ENCODE data around the gene FOXN1. TPM values are rescaled to one million over a fixed set of nuclear protein-coding genes. Genes with fewer than 3 reads are reported as not detected.

The FOXN1 gene
- total and polyA plus RNA-seq, 2 of the 13 experiments (the other 11 are each of a cell fraction or from before 2014, with no cell fraction given): 0.01 TPM; not detected in 1

GRCh38 chr17:28499364-28499664 lies 6.8 kb upstream of the FOXN1 start:
- no peak for DNase-seq (ENCODE audit: low spot score)
- no peak for ATAC-seq
- no peak for FAIRE-seq
- ChIA-PET POLR2A (no interaction called here), CTCF (ENCODE audit: low intra/inter-chr PET ratio, low total read pairs) (no interaction called here)
- H3K79me2 ChIP-seq (ENCODE audit: insufficient read depth, low read length): no peaks in the 10 kb centered on the region
- intact Hi-C loops (cut with micrococcal nuclease; ENCODE audit: unreplicated experiment) (no loop called here), in situ Hi-C loops (cut with HindIII; ENCODE audit: extremely low pct_ligation_motif_present, low pct_unique_long_range_greater_than_20kb) (loop anchor here (5.0 kb wide), 1 partner anchor 33 kb away; no protein-coding TSS in a partner anchor)
- no peak overlapping the region for H3K4me2 ChIP-seq (ENCODE audit: low read depth, low read length)
- BruUV-seq (replicated peaks): no TSS peak
- no peaks in the 10 kb centered on the region for H3K36me3 ChIP-seq (replicated peaks in 1 of 2; ENCODE audit: control insufficient read depth in 1 of 2, insufficient read depth in 2 of 2, low read length in 2 of 2)
- no peak overlapping the region for H3K4me3 ChIP-seq (replicated peaks in 1 of 3; ENCODE audit: insufficient read depth in 1 of 3, low read depth in 2 of 3, low read length in 3 of 3)
- H3K9me3 ChIP-seq (ENCODE audit: low read length): no peaks in the 10 kb centered on the region
- WGBS (ENCODE audit: low lambda C conversion rate): no CpG with 5 or more reads among the region's 9 CpGs
- H3K9ac ChIP-seq (ENCODE audit: insufficient read depth, low read depth, low read length): no peak overlapping the region
- H3K27me3 ChIP-seq (ENCODE audit: control insufficient read depth in 1 of 2, insufficient read depth in 2 of 2, low read length in 2 of 2): peaks cover 1 to 16% of the 10 kb centered on the region in 2 experiments; a peak in 3 of 5 replicates
- no peak overlapping the region for H3K27ac ChIP-seq (ENCODE audit: extremely low read length, insufficient read depth, low read length)
- no peaks in the 10 kb centered on the region for H4K20me1 ChIP-seq (ENCODE audit: insufficient read depth, low read length)
- H3K4me1 ChIP-seq (ENCODE audit: insufficient read depth, low read length): no peaks in the 10 kb centered on the region
- no peak overlapping the region for H2AFZ ChIP-seq (ENCODE audit: low read length)
- TF ChIP-seq FOSL2 (CRISPR knock-in tag; IDR thresholded peaks at IDR 0.05) (no peak), ZNF772 (CRISPR knock-in tag; IDR thresholded peaks at IDR 0.05) (no peak), DNMT3B (CRISPR knock-in tag; conservative IDR thresholded peaks at IDR 0.05) (no peak), ZNF296 (CRISPR knock-in tag; conservative IDR thresholded peaks at IDR 0.05) (no peak), ZIK1 (CRISPR knock-in tag; IDR thresholded peaks at IDR 0.05; ENCODE audit: borderline replicate concordance, low read depth) (no peak), EZH2 (conservative IDR thresholded peaks at IDR 0.05; ENCODE audit: low read depth, low read length) (no peak), PRDM4 (CRISPR knock-in tag; IDR thresholded peaks at IDR 0.05; ENCODE audit: borderline replicate concordance) (no peak), ZFP37 (CRISPR knock-in tag; IDR thresholded peaks at IDR 0.05; ENCODE audit: borderline replicate concordance) (no peak), SATB2 (CRISPR knock-in tag; IDR thresholded peaks at IDR 0.05) (no peak), HOXA5 (CRISPR knock-in tag; IDR thresholded peaks at IDR 0.05) (no peak), MYC (CRISPR knock-in tag; IDR thresholded peaks at IDR 0.05; ENCODE audit: borderline replicate concordance) (no peak), ZBTB7B (CRISPR knock-in tag; IDR thresholded peaks at IDR 0.05) (no peak), ZNF749 (CRISPR knock-in tag; IDR thresholded peaks at IDR 0.05; ENCODE audit: borderline replicate concordance) (no peak), XRCC5 (optimal IDR thresholded peaks at IDR 0.05; ENCODE audit: low read length) (no peak), ZNF446 (CRISPR knock-in tag; IDR thresholded peaks at IDR 0.05) (no peak), ELF4 (CRISPR knock-in tag; IDR thresholded peaks at IDR 0.05; ENCODE audit: borderline replicate concordance) (no peak), CSRNP1 (CRISPR knock-in tag; IDR thresholded peaks at IDR 0.05) (no peak), RNF219 (CRISPR knock-in tag; IDR thresholded peaks at IDR 0.05) (no peak), RELA (CRISPR knock-in tag; IDR thresholded peaks at IDR 0.05) (no peak)

All from HepG2 (cell line).